ENCODE results near the gene POLDIP3.
"Not testable (repeated sequence)": the region's sequence is repeated elsewhere in the genome, so short reads cannot be mapped to it uniquely, and the experiment has no call there.

The POLDIP3 gene

GRCh38 chr22:42552294-42552647 lies 62.4 kb downstream of the POLDIP3 start:
- H3K9me3 Mint-ChIP-seq; ATAC-seq; H3K36me3 Mint-ChIP-seq (ENCODE audit: low read depth); H3K27me3 Mint-ChIP-seq; DNase-seq; H3K27ac Mint-ChIP-seq: not testable (repeated sequence)
- peaks cover 24% of the 10 kb centered on the region for H3K4me1 Mint-ChIP-seq
- H3K4me3 Mint-ChIP-seq = peak overlapping the region; percentile 63

DNA sequence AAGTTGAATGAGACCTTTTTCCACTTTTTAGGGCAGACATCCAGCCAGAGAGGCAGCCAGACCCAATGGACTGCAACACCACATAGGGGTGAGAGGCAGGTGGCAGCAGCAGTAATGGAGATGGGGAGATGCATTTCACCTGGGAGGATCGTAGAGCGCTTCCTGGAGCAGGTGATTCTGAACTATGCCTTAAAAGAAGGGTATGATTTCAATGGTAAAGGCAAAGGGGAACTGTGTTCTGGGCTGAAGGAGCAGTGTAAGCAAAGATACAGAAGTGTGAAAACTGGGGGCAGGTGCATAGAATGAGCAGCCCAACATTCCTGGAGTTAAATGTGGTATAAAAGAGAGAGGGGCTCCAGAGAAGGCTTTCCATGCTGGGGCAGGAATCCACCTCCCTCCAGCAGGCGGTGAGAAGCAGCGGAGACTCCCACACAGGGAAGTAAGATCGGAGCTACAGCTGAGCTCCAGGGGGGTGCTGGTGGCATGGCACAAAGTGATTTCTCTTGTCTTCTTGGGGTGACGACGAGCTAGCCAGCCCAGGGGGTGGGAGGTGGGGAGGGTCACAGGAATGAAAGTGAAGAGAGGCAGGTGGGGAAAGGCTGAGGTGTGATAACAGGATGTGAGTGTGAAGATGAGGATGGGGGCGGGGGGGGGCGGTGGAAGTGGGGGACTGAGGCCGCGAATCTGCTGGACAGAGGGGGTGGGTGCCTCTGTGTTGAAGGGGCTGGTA lies 65.2 kb downstream of the POLDIP3 start:
- Mint-ChIP-seq H3K9me3 (no peaks in the 10 kb centered on the region), H3K4me3 (no peak overlapping the region), H3K27ac (no peak overlapping the region), H3K36me3 (ENCODE audit: low read depth) (no peaks in the 10 kb centered on the region), H3K4me1 (peaks cover 24% of the 10 kb centered on the region), H3K27me3 (no peaks in the 10 kb centered on the region)
- ATAC-seq (no peak), DNase-seq (no peak)

DNA sequence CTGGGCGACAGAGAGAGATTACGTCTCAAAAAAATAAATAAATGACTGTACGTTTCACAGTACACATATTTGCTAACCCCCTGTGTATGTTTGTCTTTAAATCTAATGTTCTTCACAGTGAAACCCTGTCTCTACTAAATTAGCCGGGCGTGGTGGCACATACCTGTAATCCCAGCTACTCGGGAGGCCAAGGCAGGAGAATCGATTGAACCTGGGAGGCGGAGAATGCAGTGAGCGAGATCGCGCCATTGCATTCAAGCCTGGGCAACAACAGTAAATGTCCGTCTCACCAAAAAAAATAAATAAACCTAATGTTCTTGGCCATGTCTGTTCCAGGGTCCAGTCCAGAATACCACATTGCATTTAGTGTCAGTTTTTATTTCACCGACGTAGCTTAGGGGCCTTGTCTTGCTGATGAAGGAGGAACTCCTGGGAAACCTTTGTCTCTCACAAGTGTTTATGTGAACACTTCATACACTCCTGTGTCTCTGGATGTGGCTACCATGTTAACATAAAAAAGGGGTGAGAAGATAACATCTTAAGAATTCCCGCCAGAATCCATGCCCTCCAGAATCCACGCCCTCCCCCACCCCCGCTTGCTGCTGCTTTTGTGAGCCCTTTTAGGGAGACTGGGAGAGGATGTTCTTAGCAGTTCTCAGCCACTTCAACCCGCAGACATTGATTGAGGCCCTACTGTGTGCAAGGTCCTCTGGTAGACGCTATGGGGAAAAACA lies 65.9 kb downstream of the POLDIP3 start:
- ATAC-seq = no peak
- no peak overlapping the region for H3K4me3 Mint-ChIP-seq

GRCh38 chr22:42548126-42548525 lies 66.6 kb downstream of the POLDIP3 start:
- not testable (repeated sequence) for H3K27me3 Mint-ChIP-seq; H3K36me3 Mint-ChIP-seq (ENCODE audit: low read depth); H3K27ac Mint-ChIP-seq; DNase-seq; ATAC-seq; H3K9me3 Mint-ChIP-seq; H3K4me3 Mint-ChIP-seq
- H3K4me1 Mint-ChIP-seq = peaks cover 17% of the 10 kb centered on the region

More for the DNA sequence above, 65.9 kb downstream of the POLDIP3 start:
- DNase-seq = no peak
- Mint-ChIP-seq H3K27me3 (no peaks in the 10 kb centered on the region), H3K36me3 (ENCODE audit: low read depth) (no peaks in the 10 kb centered on the region), H3K9me3 (no peaks in the 10 kb centered on the region), H3K4me1 (peaks cover 18% of the 10 kb centered on the region), H3K27ac (no peak overlapping the region)

DNA sequence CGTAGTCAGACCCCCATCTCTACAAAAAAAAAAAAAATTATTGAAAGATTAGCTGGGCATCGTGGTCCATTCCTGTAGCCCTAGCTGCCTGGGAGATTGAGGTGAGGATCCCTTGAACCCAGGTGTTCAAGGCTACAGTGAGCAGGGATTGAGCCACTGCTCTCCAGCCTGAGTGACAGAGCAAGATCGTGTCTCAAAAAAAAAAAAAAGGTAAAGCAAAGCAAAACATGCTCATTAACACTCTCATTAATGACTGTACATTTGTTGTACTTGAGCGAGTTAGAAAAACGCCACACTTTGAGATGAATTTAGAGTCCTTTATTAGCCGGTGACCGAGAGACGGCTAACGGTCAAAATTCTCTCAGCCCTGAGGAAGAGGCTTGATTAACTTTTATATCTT lies 67.1 kb downstream of the POLDIP3 start:
- ATAC-seq (no peak), DNase-seq (no peak)
- Mint-ChIP-seq H3K9me3 (no peaks in the 10 kb centered on the region), H3K4me3 (no peak overlapping the region), H3K27ac (no peak overlapping the region), H3K36me3 (ENCODE audit: low read depth) (no peaks in the 10 kb centered on the region), H3K4me1 (peaks cover 13% of the 10 kb centered on the region), H3K27me3 (no peaks in the 10 kb centered on the region)

- H3K27ac Mint-ChIP-seq = no peak overlapping the region
- ATAC-seq = no peak
Measured at GRCh38 chr22:42544686-42545085, 70.0 kb downstream of the POLDIP3 start.

GRCh38 chr22:42539236-42539771 lies 75.4 kb downstream of the POLDIP3 start:
- peak; percentile 50 for ATAC-seq
- H3K4me3 Mint-ChIP-seq; H3K9me3 Mint-ChIP-seq; DNase-seq; H3K36me3 Mint-ChIP-seq (ENCODE audit: low read depth); H3K27ac Mint-ChIP-seq; H3K27me3 Mint-ChIP-seq: not testable (repeated sequence)
- peaks cover 25% of the 10 kb centered on the region for H3K4me1 Mint-ChIP-seq

More at GRCh38 chr22:42544686-42545085, 70.0 kb downstream of the POLDIP3 start:
- Mint-ChIP-seq H3K4me3 (no peak overlapping the region), H3K4me1 (no peaks in the 10 kb centered on the region), H3K27me3 (peaks cover 2% of the 10 kb centered on the region), H3K9me3 (no peaks in the 10 kb centered on the region), H3K36me3 (ENCODE audit: low read depth) (no peaks in the 10 kb centered on the region)
- no peak for DNase-seq

- Mint-ChIP-seq H3K27ac (peak overlapping the region; percentile 47), H3K4me1 (peaks cover 40% of the 10 kb centered on the region)
- DNase-seq; H3K9me3 Mint-ChIP-seq; H3K27me3 Mint-ChIP-seq; H3K4me3 Mint-ChIP-seq; H3K36me3 Mint-ChIP-seq (ENCODE audit: low read depth): not testable (repeated sequence)
- peak; percentile 59 for ATAC-seq
Measured at GRCh38 chr22:42537199-42537831, 77.4 kb downstream of the POLDIP3 start.

DNA sequence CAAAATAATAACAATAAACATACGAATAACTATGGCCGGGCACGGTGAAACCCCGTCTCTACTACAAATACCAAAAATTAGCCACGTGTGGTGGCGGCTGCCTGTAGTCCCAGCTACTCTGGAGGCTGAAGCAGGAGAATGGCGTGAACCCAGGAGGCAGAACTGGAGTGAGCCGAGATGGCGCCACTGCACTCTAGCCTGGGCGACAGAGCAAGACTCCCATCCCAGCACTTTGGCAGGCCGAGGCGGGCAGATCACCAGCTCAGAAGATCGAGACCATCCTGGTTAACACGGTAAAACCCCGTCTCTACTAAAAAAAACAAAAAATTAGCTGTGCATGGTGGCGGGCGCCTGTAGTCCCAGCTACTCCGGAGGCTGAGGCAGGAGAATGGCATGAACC lies 78.0 kb downstream of the POLDIP3 start:
- H3K4me3 Mint-ChIP-seq; H3K36me3 Mint-ChIP-seq (ENCODE audit: low read depth); H3K9me3 Mint-ChIP-seq; H3K27me3 Mint-ChIP-seq; ATAC-seq; H3K27ac Mint-ChIP-seq; DNase-seq: not testable (repeated sequence)
- peaks cover 40% of the 10 kb centered on the region for H3K4me1 Mint-ChIP-seq

GRCh38 chr22:42536166-42536565 lies 78.5 kb downstream of the POLDIP3 start:
- H3K9me3 Mint-ChIP-seq = no peaks in the 10 kb centered on the region
- no peak overlapping the region for H3K4me3 Mint-ChIP-seq
- no peak overlapping the region for H3K27ac Mint-ChIP-seq
- DNase-seq (no peak), ATAC-seq (no peak)
- H3K27me3 Mint-ChIP-seq = peaks cover 1% of the 10 kb centered on the region
- H3K36me3 Mint-ChIP-seq (ENCODE audit: low read depth) = no peaks in the 10 kb centered on the region
- peaks cover 40% of the 10 kb centered on the region for H3K4me1 Mint-ChIP-seq

GRCh38 chr22:42535082-42535731 lies 79.5 kb downstream of the POLDIP3 start:
- H3K27ac Mint-ChIP-seq; H3K36me3 Mint-ChIP-seq (ENCODE audit: low read depth); H3K27me3 Mint-ChIP-seq; ATAC-seq; H3K4me3 Mint-ChIP-seq; H3K9me3 Mint-ChIP-seq; DNase-seq: not testable (repeated sequence)
- peaks cover 40% of the 10 kb centered on the region for H3K4me1 Mint-ChIP-seq
